ENCODE results near the gene OR5B21.

OR5B21 gene
- 0 to 0.77 (median 0.16) reads per million in 3 experiments for total RNA-seq

GRCh38 chr11:58508005-58508404, at the start of gene OR5B21:
Gene OR5B21, minus strand, starts transcription at chr11:58508105. Its CDS starts 0 bp downstream, at chr11:58508105.
- DNase-seq: no peak

- no peak for DNase-seq
These were observed 41.7 kb upstream of the OR5B21 start for GRCh38 chr11:58549644-58550043.

GRCh38 chr11:58546841-58547240, 38.9 kb upstream of the OR5B21 start:
- DNase-seq: no peak

- DNase-seq: no peak
These were observed 24.0 kb upstream of the OR5B21 start for GRCh38 chr11:58531865-58532341.

GRCh38 chr11:58530236-58530635, 22.3 kb upstream of the OR5B21 start:
- peak; percentile 44 for DNase-seq

GRCh38 chr11:58527429-58527828, 19.5 kb upstream of the OR5B21 start:
- no peak for DNase-seq

GRCh38 chr11:58526721-58527120, 18.8 kb upstream of the OR5B21 start:
- DNase-seq: no peak

GRCh38 chr11:58525037-58525614, 17.2 kb upstream of the OR5B21 start:
- peak; percentile 65 for DNase-seq

- DNase-seq: peak; percentile 58
These were observed 16.5 kb upstream of the OR5B21 start for GRCh38 chr11:58524232-58525036.

- no peak for DNase-seq
These were observed 6.0 kb upstream of the OR5B21 start for GRCh38 chr11:58513747-58514367.

- DNase-seq: no peak
These were observed 3.7 kb upstream of the OR5B21 start for GRCh38 chr11:58511636-58512035.

GRCh38 chr11:58509748-58510147, 1.8 kb upstream of the OR5B21 start:
- no peak for DNase-seq

- no peak for DNase-seq
These were observed 909 bp upstream of the OR5B21 start for GRCh38 chr11:58508814-58509213.

- no peak for DNase-seq
These were observed 550 bp downstream of the OR5B21 start for GRCh38 chr11:58507355-58507754.

GRCh38 chr11:58506935-58507334, 970 bp downstream of the OR5B21 start:
- no peak for DNase-seq

GRCh38 chr11:58505849-58506248, 2.1 kb downstream of the OR5B21 start:
- no peak for DNase-seq

GRCh38 chr11:58504232-58504631, 3.7 kb downstream of the OR5B21 start:
- no peak for DNase-seq

GRCh38 chr11:58503361-58503856, 4.5 kb downstream of the OR5B21 start:
- DNase-seq: no peak

- no peak for DNase-seq
These were observed 5.9 kb downstream of the OR5B21 start for GRCh38 chr11:58502004-58502403.

GRCh38 chr11:58498464-58498863, 9.4 kb downstream of the OR5B21 start:
- no peak for DNase-seq

- DNase-seq: no peak
These were observed 10.0 kb downstream of the OR5B21 start for GRCh38 chr11:58497951-58498350.

GRCh38 chr11:58495906-58496305, 12.0 kb downstream of the OR5B21 start:
- DNase-seq: no peak

GRCh38 chr11:58494101-58494500, 13.8 kb downstream of the OR5B21 start:
- DNase-seq: no peak

GRCh38 chr11:58493676-58494075, 14.2 kb downstream of the OR5B21 start:
- no peak for DNase-seq
